ENCODE results near the gene ADARB2. TPM values are rescaled to one million over a fixed set of nuclear protein-coding genes. Genes with fewer than 3 reads are reported as not detected.

The ADARB2 gene
- total and polyA plus RNA-seq, 4 donors, result 0.55 to 0.70 (median 0.59) TPM; not detected in 1

DNA sequence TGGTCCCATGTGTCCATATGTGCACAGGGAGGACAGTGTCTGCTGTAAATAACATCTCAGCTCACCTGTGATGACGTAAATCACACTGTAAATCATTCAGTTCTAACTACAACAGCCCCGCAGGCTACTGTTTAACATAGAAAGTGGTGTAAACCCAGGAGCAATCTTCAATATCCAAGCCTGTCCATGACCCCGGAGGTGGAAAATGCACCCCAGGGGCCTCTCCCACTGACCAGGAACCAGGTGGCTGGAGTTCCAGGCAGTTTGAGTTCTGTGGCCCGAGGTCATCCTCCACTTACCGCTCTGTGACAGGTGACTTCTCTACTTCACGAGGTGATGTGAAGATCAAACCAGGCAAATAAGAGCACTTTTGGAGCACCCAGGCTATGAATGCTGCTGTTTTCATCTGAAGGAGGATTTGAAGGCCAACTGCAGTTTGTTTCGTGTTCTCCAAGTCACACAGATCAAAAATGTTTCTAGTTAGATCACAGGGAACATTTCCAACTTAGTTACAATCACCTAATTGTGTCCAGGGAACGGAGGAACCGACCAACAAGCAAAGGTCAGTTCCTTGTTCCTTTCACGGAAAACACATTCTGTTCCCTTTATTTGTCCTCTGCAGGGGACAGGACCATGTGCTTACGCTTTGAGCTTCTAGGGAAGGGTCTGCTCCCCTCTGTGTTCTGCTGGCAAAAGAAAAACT is 549.3 kb downstream of the ADARB2 start:
- Histone ChIP-seq H3K9ac (ENCODE audit: low read depth in 1 of 2, low read length in 2 of 2) (no peak overlapping the region), H3K4me1 (ENCODE audit: control insufficient read depth in 4 of 4, insufficient read depth in 4 of 4, low read length in 3 of 4) (no peaks in the 10 kb centered on the region), H3K36me3 (ENCODE audit: control insufficient read depth in 4 of 4, insufficient read depth in 3 of 4, low read depth in 1 of 4, low read length in 3 of 4) (no peaks in the 10 kb centered on the region), H3K9me3 (ENCODE audit: control insufficient read depth in 4 of 4, low read length in 3 of 4) (no peaks in the 10 kb centered on the region), H3K4me3 (ENCODE audit: low read depth in 1 of 3, low read length in 3 of 3) (no peak overlapping the region), H3K27ac (ENCODE audit: low read depth in 1 of 2, low read length in 2 of 2) (no peak overlapping the region), H3K27me3 (ENCODE audit: control insufficient read depth in 4 of 4, insufficient read depth in 4 of 4, low read length in 3 of 4) (no peaks in the 10 kb centered on the region)
- 76% methylated on average over 11 of the region's 11 CpGs for WGBS
- DNase-seq (ENCODE audit: low spot score), result no peak
- TF ChIP-seq, protein P1, sequence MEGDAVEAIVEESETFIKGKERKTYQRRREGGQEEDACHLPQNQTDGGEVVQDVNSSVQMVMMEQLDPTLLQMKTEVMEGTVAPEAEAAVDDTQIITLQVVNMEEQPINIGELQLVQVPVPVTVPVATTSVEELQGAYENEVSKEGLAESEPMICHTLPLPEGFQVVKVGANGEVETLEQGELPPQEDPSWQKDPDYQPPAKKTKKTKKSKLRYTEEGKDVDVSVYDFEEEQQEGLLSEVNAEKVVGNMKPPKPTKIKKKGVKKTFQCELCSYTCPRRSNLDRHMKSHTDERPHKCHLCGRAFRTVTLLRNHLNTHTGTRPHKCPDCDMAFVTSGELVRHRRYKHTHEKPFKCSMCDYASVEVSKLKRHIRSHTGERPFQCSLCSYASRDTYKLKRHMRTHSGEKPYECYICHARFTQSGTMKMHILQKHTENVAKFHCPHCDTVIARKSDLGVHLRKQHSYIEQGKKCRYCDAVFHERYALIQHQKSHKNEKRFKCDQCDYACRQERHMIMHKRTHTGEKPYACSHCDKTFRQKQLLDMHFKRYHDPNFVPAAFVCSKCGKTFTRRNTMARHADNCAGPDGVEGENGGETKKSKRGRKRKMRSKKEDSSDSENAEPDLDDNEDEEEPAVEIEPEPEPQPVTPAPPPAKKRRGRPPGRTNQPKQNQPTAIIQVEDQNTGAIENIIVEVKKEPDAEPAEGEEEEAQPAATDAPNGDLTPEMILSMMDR (IDR thresholded peaks at IDR 0.05; ENCODE audit: low read depth, low read length, missing input control), result no peak
- TF ChIP-seq NR2F2 (IDR thresholded peaks at IDR 0.05), result no peak
- TF ChIP-seq HNF4A (conservative IDR thresholded peaks at IDR 0.05), result no peak
- TF ChIP-seq, protein P2, sequence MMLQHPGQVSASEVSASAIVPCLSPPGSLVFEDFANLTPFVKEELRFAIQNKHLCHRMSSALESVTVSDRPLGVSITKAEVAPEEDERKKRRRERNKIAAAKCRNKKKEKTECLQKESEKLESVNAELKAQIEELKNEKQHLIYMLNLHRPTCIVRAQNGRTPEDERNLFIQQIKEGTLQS (IDR thresholded peaks at IDR 0.05), result no peak
- TF ChIP-seq RAD21 (IDR thresholded peaks at IDR 0.05), result no peak
- TF ChIP-seq YY1 (IDR thresholded peaks at IDR 0.05), result no peak
- TF ChIP-seq, protein P3, sequence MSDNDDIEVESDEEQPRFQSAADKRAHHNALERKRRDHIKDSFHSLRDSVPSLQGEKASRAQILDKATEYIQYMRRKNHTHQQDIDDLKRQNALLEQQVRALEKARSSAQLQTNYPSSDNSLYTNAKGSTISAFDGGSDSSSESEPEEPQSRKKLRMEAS (IDR thresholded peaks at IDR 0.05), result no peak
- TF ChIP-seq FOXA1 (IDR thresholded peaks at IDR 0.05), result no peak
- no peak for TF ChIP-seq TAF1 (conservative IDR thresholded peaks at IDR 0.05)
- TF ChIP-seq RXRA (IDR thresholded peaks at IDR 0.05), result no peak
- TF ChIP-seq EGR1 (IDR thresholded peaks at IDR 0.05; ENCODE audit: low read depth in 2 of 2), result no peak

DNA sequence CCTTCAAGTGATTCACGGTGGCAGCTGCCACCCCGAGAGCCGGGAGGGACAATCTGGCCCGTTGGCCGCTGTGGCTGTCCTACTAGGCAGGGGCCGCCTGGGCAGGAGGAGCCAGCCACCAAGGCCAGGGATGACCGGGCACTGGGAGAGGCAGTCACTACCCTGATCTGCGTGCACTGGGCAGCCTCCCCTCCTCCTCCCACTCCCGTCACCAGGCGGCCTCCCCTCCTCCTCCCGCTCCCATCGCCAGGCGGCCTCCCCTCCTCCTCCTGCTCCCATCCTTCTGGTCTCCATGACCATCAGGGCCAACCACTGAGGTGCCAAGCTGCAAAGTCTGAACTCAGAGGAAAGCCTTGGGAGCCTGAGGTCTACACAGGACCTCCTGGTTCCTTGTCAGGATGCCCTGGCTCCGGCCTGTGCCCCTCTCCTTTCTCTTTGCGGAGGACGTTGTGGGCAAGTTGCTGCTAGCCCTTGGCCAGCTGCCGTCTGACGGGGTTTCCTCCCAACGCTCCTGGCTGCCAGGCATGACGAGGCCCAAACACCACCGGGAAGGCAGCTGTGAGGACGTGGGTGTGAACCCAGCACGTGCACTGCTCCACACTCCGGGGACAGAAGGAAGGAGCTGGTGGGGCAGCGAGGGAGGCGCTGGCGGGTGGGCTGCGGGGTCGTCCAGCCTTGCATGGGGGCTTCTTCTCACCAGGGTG is 550.0 kb downstream of the ADARB2 start:
- no peaks in the 10 kb centered on the region for H3K4me1 ChIP-seq (ENCODE audit: control insufficient read depth in 4 of 4, insufficient read depth in 4 of 4, low read length in 3 of 4)
- H3K36me3 ChIP-seq (ENCODE audit: control insufficient read depth in 4 of 4, insufficient read depth in 3 of 4, low read depth in 1 of 4, low read length in 3 of 4), result no peaks in the 10 kb centered on the region
- H3K27me3 ChIP-seq (ENCODE audit: control insufficient read depth in 4 of 4, insufficient read depth in 4 of 4, low read length in 3 of 4), result no peaks in the 10 kb centered on the region
- no peak overlapping the region for H3K27ac ChIP-seq (ENCODE audit: low read depth in 1 of 2, low read length in 2 of 2)
- no peak overlapping the region for H3K9ac ChIP-seq (ENCODE audit: low read depth in 1 of 2, low read length in 2 of 2)
- no peak for DNase-seq (ENCODE audit: low spot score)
- no peak for TF ChIP-seq HNF4G (IDR thresholded peaks at IDR 0.05)
- no peak for TF ChIP-seq EGR1 (IDR thresholded peaks at IDR 0.05; ENCODE audit: low read depth in 2 of 2)
- TF ChIP-seq FOXA2 (IDR thresholded peaks at IDR 0.05), result no peak
- TF ChIP-seq, protein P1 (IDR thresholded peaks at IDR 0.05; ENCODE audit: low read depth, low read length, missing input control), result no peak
- 92% methylated on average over 29 of the region's 29 CpGs for WGBS
- H3K4me3 ChIP-seq (ENCODE audit: low read depth in 1 of 3, low read length in 3 of 3), result no peak overlapping the region
- no peaks in the 10 kb centered on the region for H3K9me3 ChIP-seq (ENCODE audit: control insufficient read depth in 4 of 4, low read length in 3 of 4)
